ENCODE data around the gene NXPE3.
A peak's percentile ranks its signal among the peaks of the same experiment; 100 is the strongest.

NXPE3 gene

DNA sequence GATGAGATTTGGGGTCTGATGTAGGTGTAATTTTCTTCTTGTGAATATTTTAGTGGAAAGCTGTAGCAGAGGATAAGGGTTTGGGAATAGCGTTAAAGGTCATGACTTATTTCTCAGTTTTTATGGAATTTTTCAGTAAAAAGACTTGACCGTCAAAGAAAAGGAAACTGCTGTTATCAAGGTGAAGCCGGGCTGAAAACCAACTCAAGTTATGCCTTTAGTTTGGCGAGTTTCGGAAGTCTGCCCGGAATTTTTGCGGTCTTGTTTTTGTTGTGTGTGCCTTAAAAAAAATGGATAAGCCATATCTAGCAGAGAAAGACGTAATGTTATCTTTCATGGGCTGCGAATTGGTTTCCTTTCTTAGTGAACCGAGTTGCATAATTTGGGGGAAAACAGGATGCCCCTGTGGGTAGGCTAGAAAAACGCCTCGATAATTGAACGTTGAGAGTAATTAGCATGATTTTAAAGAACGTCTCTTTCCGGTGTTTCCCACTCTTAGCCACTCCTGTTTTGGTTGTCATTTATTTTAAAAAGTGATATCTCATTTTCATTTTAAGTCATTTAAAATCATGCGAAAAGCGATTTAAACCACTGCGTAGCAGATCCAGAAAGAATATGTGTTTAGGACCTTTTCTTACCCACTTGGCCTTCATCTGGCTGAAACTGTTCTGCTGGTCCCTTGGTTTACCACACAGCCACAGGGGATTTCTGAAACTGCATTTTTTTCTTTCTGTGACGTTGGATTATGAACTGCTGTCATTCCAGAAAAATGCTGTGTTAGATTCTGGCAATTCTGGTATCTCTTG is 71.4 kb downstream of the NXPE3 start:
- ChIA-PET CTCF (interaction anchor here (0.7 to 1.4 kb wide), 3 partner anchors 23 to 375 kb away, joined by 4 to 7 read pairs (median 5); no protein-coding TSS in a partner anchor), POLR2A (ENCODE audit: low non-redundant PET) (interaction anchor here (0.6 to 2.0 kb wide), 4 partner anchors 8 to 310 kb away, joined by 3 to 15 read pairs (median 3); no protein-coding TSS in a partner anchor)
- DNase-seq (ENCODE audit: low spot score), result no peak
- H3K27ac ChIP-seq, result peak overlapping the region; percentile 90
- TF ChIP-seq CTCF (conservative IDR thresholded peaks at IDR 0.05; ENCODE audit: low read depth), result no peak

DNA sequence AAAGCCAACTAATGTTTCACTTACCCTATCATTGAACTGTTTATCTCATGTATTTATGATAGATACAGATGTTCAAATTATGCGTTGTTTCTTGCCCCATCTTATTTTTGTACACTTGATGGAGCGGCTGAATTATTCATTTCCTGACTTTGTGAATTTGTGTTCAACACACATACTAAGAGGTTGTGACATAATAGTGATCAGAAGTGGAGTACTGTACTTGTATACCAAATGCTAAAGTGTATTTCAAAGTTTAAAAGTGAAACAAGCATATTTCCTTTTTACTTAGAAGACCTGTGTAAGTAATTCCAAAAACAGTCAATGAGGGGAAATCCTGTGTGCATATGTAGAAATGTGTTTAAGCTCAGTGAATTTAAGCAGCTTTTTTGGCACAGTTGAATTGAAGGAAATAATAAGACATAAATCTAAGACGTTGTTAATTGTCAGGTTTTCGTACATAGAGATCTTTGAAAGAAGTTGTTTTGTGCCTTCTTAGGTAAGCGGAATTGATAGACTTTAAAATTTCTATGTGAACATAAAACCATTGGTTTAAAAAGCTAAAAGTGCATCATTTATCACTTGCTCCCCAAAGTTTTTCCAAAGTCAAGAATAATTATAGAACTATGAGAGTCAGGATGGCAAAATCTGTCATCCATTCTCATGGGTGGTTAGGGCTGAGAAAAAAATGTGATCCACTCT is 72.2 kb downstream of the NXPE3 start:
- CTCF ChIA-PET, result no interaction called here
- no peak overlapping the region for H3K27ac ChIP-seq
- POLR2A ChIA-PET (ENCODE audit: low non-redundant PET), result no interaction called here

DNA sequence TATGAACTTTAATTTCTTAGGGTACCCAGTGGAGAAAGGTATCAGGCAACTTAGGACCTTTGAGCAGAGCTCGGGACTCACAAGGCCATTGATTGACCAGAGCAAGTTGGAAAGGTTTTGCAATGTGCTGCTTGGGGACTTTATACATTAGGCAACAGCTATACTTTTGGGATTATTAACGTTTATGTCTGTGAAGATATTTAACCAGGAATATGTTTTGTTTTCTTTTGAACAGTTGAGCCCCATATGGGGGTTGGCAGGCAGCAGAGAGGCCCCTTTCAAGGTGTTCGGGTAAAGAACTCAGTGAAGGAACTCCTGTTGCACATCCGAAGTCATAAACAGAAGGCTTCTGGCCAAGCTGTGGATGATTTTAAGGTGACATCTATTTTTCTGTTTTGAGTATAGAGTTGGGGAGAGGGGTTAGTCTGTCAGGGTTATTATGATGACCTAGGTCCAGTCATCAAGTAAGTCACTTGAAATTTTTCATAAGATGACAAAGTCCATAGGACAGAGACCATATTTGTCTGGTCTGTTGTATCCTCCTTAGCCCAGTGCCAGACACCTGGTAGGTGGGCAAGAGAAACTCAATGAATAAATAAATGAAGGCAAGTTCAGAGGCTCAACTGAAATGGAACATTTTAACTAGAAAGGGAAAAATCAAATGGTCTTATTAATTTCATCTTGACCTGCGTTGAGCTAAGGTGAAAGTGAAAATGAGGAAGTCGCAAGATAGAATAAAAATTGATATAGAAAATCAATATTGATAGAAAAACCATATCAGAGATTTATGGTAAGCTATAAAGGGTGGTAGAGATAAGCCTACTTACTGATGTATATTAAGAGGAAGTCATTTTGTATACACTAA is 73.1 kb downstream of the NXPE3 start:
- H3K27ac ChIP-seq, result no peak overlapping the region
- POLR2A ChIA-PET (ENCODE audit: low non-redundant PET), result no interaction called here
- CTCF ChIA-PET, result no interaction called here
- no peak for TF ChIP-seq CTCF (conservative IDR thresholded peaks at IDR 0.05; ENCODE audit: low read depth)
- DNase-seq (ENCODE audit: low spot score), result no peak

More for the DNA sequence above, 72.2 kb downstream of the NXPE3 start:
- DNase-seq (ENCODE audit: low spot score), result no peak
- TF ChIP-seq CTCF (conservative IDR thresholded peaks at IDR 0.05; ENCODE audit: low read depth), result no peak

GRCh38 chr3:101852983-101853840 is 74.2 kb downstream of the NXPE3 start:
- ChIA-PET CTCF (no interaction called here), POLR2A (ENCODE audit: low non-redundant PET) (no interaction called here)
- no peak for TF ChIP-seq CTCF (conservative IDR thresholded peaks at IDR 0.05; ENCODE audit: low read depth)
- no peak for DNase-seq (ENCODE audit: low spot score)
- H3K27ac ChIP-seq, result no peak overlapping the region

DNA sequence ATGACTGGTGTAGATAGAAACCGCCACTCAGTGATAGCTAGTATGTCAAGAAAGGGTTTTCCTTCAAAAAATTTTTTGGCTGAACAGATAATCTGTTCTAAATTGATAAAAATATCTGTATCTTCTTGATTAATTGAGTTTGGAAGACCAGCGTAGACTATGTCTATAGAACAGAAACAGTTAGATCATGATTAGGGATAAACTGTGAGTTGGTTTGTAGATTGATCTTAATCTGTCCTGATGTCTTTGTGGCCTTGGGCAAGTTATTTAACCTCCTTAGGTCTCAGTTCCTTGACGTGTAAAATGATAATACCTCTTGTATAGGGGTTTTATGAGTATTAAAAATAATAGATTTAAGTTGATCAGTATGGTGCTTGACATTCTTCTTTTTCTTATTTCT is 75.0 kb downstream of the NXPE3 start:
- POLR2A ChIA-PET (ENCODE audit: low non-redundant PET), result no interaction called here
- H3K27ac ChIP-seq, result no peak overlapping the region
- TF ChIP-seq CTCF (conservative IDR thresholded peaks at IDR 0.05; ENCODE audit: low read depth), result no peak
- DNase-seq (ENCODE audit: low spot score), result no peak
- CTCF ChIA-PET, result no interaction called here
